Subcutaneous adipose tissue (tissue), 4 donors: Measurements from ENCODE around the gene MAPRE2. TPM values are rescaled to one million over a fixed set of nuclear protein-coding genes. Genes with fewer than 3 reads are reported as not detected.

ENCODE experiments used
- CTCF ChIP-seq: fragments of 450-650 bp; IDR thresholded peaks from one replicate; pipeline ENCODE4 v1.5.1; 2016; ENCODE audit warnings: low read depth, mild to moderate bottlenecking, control low read depth, antibody characterized with exemption, moderate library complexity
- total RNA-seq, 4 donors: library from RNA; depleted of rRNA; stranded (reverse); fragments of >200 nt; gene quantifications; one replicate each; pipeline ENCODE4 v1.1.0, GENCODE V29; 2016

MAPRE2 gene
- total RNA-seq, 4 donors from 2014 or later = 11.9 to 27.6 (median 21.2) TPM

- TF ChIP-seq CTCF = no peak
Measured at GRCh38 chr18:35157181-35157580, 116.0 kb downstream of the MAPRE2 start.

- no peak for TF ChIP-seq CTCF
Measured at GRCh38 chr18:35158728-35159450, 117.7 kb downstream of the MAPRE2 start.

DNA sequence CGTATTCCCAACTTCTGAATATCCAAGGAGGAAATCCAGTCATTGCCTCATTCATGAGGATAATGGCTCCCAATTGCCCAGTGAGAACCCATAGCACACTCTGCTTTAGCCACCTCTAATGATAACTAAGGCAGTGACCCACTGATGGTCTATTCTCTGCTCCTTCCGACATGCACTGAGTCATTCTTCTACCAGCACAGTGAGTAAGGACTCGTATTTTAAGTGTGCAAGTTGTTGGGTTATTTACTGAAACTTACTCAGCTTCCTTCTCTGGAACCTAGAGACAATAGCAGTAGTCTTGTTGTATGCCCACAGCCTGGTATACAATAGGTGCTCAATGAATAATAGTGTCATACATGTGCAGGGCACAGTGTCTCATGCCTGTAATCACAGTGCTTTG, 118.6 kb downstream of the MAPRE2 start:
- TF ChIP-seq CTCF = no peak

DNA sequence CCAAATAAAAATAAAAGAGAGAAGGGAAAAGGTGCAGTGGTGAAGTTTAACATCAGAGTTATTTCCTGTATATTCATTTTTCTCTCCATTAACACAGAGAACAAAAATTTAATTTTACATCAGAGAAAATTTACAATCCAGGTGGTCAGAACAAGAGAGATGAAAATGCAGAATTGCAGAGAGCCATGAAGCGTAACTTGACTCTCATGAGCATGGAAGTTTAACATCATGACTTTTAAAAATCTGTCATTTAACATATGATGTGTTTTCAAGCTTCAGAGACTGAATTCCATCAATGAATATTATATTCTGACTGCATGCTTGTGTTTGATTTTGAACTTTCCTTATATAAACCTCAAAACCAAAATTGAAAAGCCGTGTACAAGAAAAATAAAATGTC, 120.3 kb downstream of the MAPRE2 start:
- TF ChIP-seq CTCF = no peak

DNA sequence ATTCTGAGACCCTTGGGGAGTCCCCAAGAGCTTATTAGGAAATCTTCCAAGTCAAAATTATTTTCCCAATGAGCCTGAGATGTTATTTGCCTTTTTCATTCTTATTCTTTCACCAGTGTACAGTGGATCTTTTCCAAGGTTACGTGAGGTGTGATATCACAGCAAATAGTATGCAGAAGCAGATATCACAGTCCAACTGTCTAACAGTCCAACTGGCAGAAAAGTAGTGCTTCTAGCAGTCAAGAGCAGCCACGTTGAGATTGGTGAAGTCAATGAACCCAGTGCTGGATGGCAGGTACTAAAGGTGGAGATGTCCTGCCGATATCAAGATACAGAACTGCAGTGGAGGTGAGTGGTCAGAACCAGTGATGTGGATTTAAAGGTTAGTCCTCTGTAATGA, 120.7 kb downstream of the MAPRE2 start:
- no peak for TF ChIP-seq CTCF

- no peak for TF ChIP-seq CTCF
Measured at GRCh38 chr18:35163014-35163539, 121.9 kb downstream of the MAPRE2 start.

GRCh38 chr18:35163721-35164120, 122.5 kb downstream of the MAPRE2 start:
- no peak for TF ChIP-seq CTCF
